IMR-90 (cell line): ENCODE results near the gene CAB39. TPM values are rescaled to one million over a fixed set of nuclear protein-coding genes. Genes with fewer than 3 reads are reported as not detected.

Source experiments
- ATAC-seq: fragments of 200-7000 bp; cut with Tn5 transposase; 2 replicates; pipeline ENCODE4 v1.9.1; 2020; ENCODE audit warnings: low read depth, mild to moderate bottlenecking, moderate library complexity
- BruUV-seq: library from RNA; stranded (reverse); fragments of 400-500 nt; replicated peaks from 2 replicates; lab custom pipeline; 2021; lab: Mats Ljungman, UMichigan
- CTCF ChIA-PET: fragments of 300-600 bp; formaldehyde crosslinking; extraction: SDS; loops from one replicate; lab custom pipeline; 2021; ENCODE audit warnings: antibody characterized with exemption; lab: Yijun Ruan, JAX
- POLR2A ChIA-PET: fragments of 300-600 bp; sonication (Branson Sonifier 250); formaldehyde crosslinking; loops from one replicate; lab custom pipeline; 2022; ENCODE audit warnings: antibody characterized with exemption; ENCODE audit not compliant: unreplicated experiment; lab: Charles Lee
- DNase-seq: peaks from one replicate; pipeline ENCODE4 v3.0.0; 2013
- H2AFZ ChIP-seq: replicated peaks from 2 replicates; pipeline ENCODE3; 2013; ENCODE audit warnings: low read length, mild to moderate bottlenecking; ENCODE audit not compliant: poor library complexity
- H2AK5ac ChIP-seq: 2 replicates; pipeline ENCODE4 v1.6.1; 2013; ENCODE audit warnings: low read depth, low read length, inconsistent platforms
- H2AK9ac ChIP-seq: replicated peaks from 2 replicates; pipeline ENCODE3; 2013; ENCODE audit warnings: mild to moderate bottlenecking, low read depth, low read length, moderate library complexity; ENCODE audit not compliant: poor library complexity
- H2BK120ac ChIP-seq: 2 replicates; pipeline ENCODE4 v1.6.1; 2013; ENCODE audit warnings: low read depth, low read length, inconsistent platforms
- H2BK15ac ChIP-seq: 3 replicates; pipeline ENCODE4 v1.6.1; 2013; ENCODE audit warnings: low read depth, low read length, inconsistent platforms
- H2BK20ac ChIP-seq: 2 replicates; pipeline ENCODE4 v1.6.1; 2013; ENCODE audit warnings: low read depth, mild to moderate bottlenecking, inconsistent platforms, low read length, moderate library complexity
- H2BK5ac ChIP-seq: 2 replicates; pipeline ENCODE4 v1.6.1; 2013; ENCODE audit warnings: mild to moderate bottlenecking, low read depth, low read length, inconsistent platforms; ENCODE audit not compliant: poor library complexity, severe bottlenecking
- H3K14ac ChIP-seq: replicated peaks from 2 replicates; pipeline ENCODE4 v1.6.1; 2013; ENCODE audit warnings: low read depth, low read length, inconsistent platforms
- H3K18ac ChIP-seq: 2 replicates; pipeline ENCODE4 v1.6.1; 2013; ENCODE audit warnings: low read depth, low read length, control low read depth
- H3K23ac ChIP-seq: 2 replicates; pipeline ENCODE4 v1.6.1; 2013; ENCODE audit warnings: low read depth, low read length, inconsistent platforms
- H3K27ac ChIP-seq: 2 replicates; pipeline ENCODE4 v1.5.1; 2013; ENCODE audit warnings: mild to moderate bottlenecking, control low read depth, low read length; ENCODE audit not compliant: insufficient read depth
- H3K27me3 ChIP-seq: 2 replicates; pipeline ENCODE4 v1.6.1; 2013; ENCODE audit warnings: low read length; ENCODE audit not compliant: control insufficient read depth, insufficient read depth
- H3K36me3 ChIP-seq: 2 replicates; pipeline ENCODE4 v1.6.1; 2013; ENCODE audit warnings: low read length, mixed read lengths; ENCODE audit not compliant: control insufficient read depth, insufficient read depth
- H3K4ac ChIP-seq: 2 replicates; pipeline ENCODE4 v1.6.1; 2013; ENCODE audit warnings: low read depth, low read length, inconsistent platforms
- H3K4me1 ChIP-seq: 2 replicates; pipeline ENCODE4 v1.6.1; 2013; ENCODE audit warnings: low read length, mixed read lengths; ENCODE audit not compliant: control insufficient read depth, insufficient read depth
- H3K4me2 ChIP-seq: 2 replicates; pipeline ENCODE4 v1.6.1; 2013; ENCODE audit warnings: low read depth, mild to moderate bottlenecking, control low read depth, low read length, moderate library complexity
- H3K4me3 ChIP-seq: 2 replicates; pipeline ENCODE4 v1.5.1; 2013; ENCODE audit warnings: low read depth, mild to moderate bottlenecking, control low read depth, low read length, moderate library complexity; ENCODE audit not compliant: insufficient read depth
- H3K56ac ChIP-seq: 2 replicates; pipeline ENCODE4 v1.6.1; 2013; ENCODE audit warnings: low read length, inconsistent platforms; ENCODE audit not compliant: insufficient read depth; ENCODE audit errors: extremely low read depth
- H3K79me1 ChIP-seq, 2 experiments: 2 replicates each; pipeline ENCODE4 v1.6.1; 2013; ENCODE audit warnings: low read length in 2 of 2, inconsistent platforms in 1 of 2, low read depth in 1 of 2
- H3K9ac ChIP-seq: 2 replicates; pipeline ENCODE4 v1.6.1; 2013; ENCODE audit warnings: low read depth, low read length, control low read depth
- H3K9me1 ChIP-seq: 2 replicates; pipeline ENCODE4 v1.6.1; 2013; ENCODE audit warnings: low read length, inconsistent platforms; ENCODE audit not compliant: insufficient read depth
- H3K9me3 ChIP-seq: 2 replicates; pipeline ENCODE4 v1.6.1; 2013; ENCODE audit warnings: low read length; ENCODE audit not compliant: control insufficient read depth, insufficient read depth
- H4K20me1 ChIP-seq: 2 replicates; pipeline ENCODE4 v1.6.1; 2013; ENCODE audit warnings: low read length, inconsistent platforms; ENCODE audit not compliant: insufficient read depth
- H4K5ac ChIP-seq: 2 replicates; pipeline ENCODE4 v1.6.1; 2013; ENCODE audit warnings: mild to moderate bottlenecking, low read depth, low read length, control low read depth
- H4K8ac ChIP-seq, 2 experiments: 2 replicates each; pipeline ENCODE4 v1.6.1; 2013; ENCODE audit warnings: low read depth in 2 of 2, low read length in 2 of 2, control low read depth in 1 of 2, inconsistent platforms in 1 of 2
- H4K91ac ChIP-seq: 2 replicates; pipeline ENCODE4 v1.6.1; 2013; ENCODE audit warnings: low read depth, low read length, inconsistent platforms; ENCODE audit not compliant: insufficient read depth
- CEBPB ChIP-seq: IDR thresholded peaks from 2 replicates; pipeline ENCODE4 v1.6.1; 2012; ENCODE audit warnings: low read depth, low read length, improper control_type of control experiment
- CHD1 ChIP-seq: IDR thresholded peaks from 2 replicates; pipeline ENCODE4 v1.6.1; 2012; ENCODE audit warnings: low read depth, low read length, improper control_type of control experiment
- FOS ChIP-seq: fragments of 150-350 bp; IDR thresholded peaks from 2 replicates; pipeline ENCODE4 v1.6.1; 2016; ENCODE audit warnings: low read depth, low read length
- MXI1 ChIP-seq: IDR thresholded peaks from 2 replicates; pipeline ENCODE4 v1.6.1; 2012; ENCODE audit warnings: low read depth, mild to moderate bottlenecking, low read length, moderate library complexity, borderline replicate concordance
- NFE2L2 ChIP-seq: fragments of 150-350 bp; IDR thresholded peaks from 2 replicates; pipeline ENCODE4 v1.6.1; 2016; ENCODE audit warnings: low read depth, mild to moderate bottlenecking, low read length
- POLR2A ChIP-seq: IDR thresholded peaks from 2 replicates; pipeline ENCODE4 v1.6.1; 2012; ENCODE audit warnings: mild to moderate bottlenecking, low read depth, low read length
- RAD21 ChIP-seq: IDR thresholded peaks from 2 replicates; pipeline ENCODE4 v1.6.1; 2012; ENCODE audit warnings: low read length, improper control_type of control experiment
- WGBS, 2 experiments: methylation state at CpG; one replicate each; pipeline versions ENCODE4 v1.1.5 to v1.1.7; 2013; ENCODE audit warnings: missing lambda C conversion rate in 2 of 2; ENCODE audit not compliant: insufficient read length in 1 of 2; ENCODE audit errors: extremely low coverage in 2 of 2; 5-methylcytosine and 5-hydroxymethylcytosine counted together
- dilution Hi-C: fragments of 300-500 bp; cut with HindIII; formaldehyde crosslinking; loops from one replicate; pipeline ENCODE4 v1.14.3; 2018; ENCODE audit warnings: low sequenced_read_pairs; ENCODE audit not compliant: unreplicated experiment
- in situ Hi-C: fragments of 300-500 bp; cut with MboI; formaldehyde crosslinking; loops from 3 replicates; pipeline ENCODE4 v1.14.3; 2019; ENCODE audit warnings: low sequenced_read_pairs, inconsistent platforms, mixed read lengths
- intact Hi-C: fragments of 100-400 bp; cut with micrococcal nuclease; formaldehyde crosslinking; loops from 2 replicates; pipeline ENCODE4 v1.10.0; 2022
- polyA plus RNA-seq, 3 experiments: library from polyadenylated mRNA; depleted of rRNA; stranded (reverse); fragments of >200 nt; gene quantifications; 2 replicates each; pipeline ENCODE4 v1.2.3, GENCODE V29; 2012; ENCODE audit warnings: low replicate concordance in 1 of 3
- total RNA-seq: library from RNA; depleted of rRNA; stranded (reverse); fragments of >200 nt; gene quantifications from 2 replicates; pipeline ENCODE4 v1.2.3, GENCODE V29; 2012

CAB39 gene
- total and polyA plus RNA-seq, 2 of the 4 experiments (the other 2 are of a cell fraction), result 38.2 to 71.7 TPM

DNA sequence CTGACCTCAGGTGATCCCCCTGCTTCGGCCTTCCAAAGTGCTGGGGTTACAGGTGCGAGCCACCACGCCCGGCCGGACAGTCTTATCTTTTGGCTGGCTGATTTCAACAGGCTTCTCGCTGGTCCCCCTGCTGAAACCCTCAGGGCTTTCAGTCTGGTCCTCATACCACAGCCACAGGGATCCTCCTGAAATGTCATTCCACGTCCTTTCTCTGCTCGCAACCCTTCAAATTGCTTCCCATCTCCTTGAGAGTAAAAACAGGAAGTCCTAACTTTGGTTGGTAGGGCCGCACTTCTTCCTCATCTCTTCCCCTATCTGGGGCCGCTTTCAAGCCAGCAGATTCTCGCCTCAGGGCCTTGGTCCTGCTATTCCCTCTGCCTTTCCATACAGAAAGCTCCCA, 1.4 kb upstream of the CAB39 start:
- peaks cover 6% of the 10 kb centered on the region; the same call in 1 of the 2 replicates for H3K9me1 ChIP-seq
- H3K4me1 ChIP-seq, result peaks cover 5% of the 10 kb centered on the region
- H3K23ac ChIP-seq, result no peak overlapping the region
- no TSS peak for BruUV-seq
- in situ Hi-C loops, result no loop called here
- H3K36me3 ChIP-seq, result no peaks in the 10 kb centered on the region
- dilution Hi-C loops, result no loop called here
- H2BK5ac ChIP-seq, result no peak overlapping the region
- H4K8ac ChIP-seq, result no peak overlapping the region
- H3K27me3 ChIP-seq, result no peaks in the 10 kb centered on the region; the same call in 1 of the 2 replicates
- H3K9ac ChIP-seq, result no peak overlapping the region
- H3K56ac ChIP-seq, result no peak overlapping the region
- H4K91ac ChIP-seq, result no peak overlapping the region
- peaks cover 5 to 11% of the 10 kb centered on the region in 2 experiments; a peak in 2 of 4 replicates for H3K79me1 ChIP-seq
- no peak overlapping the region for H3K18ac ChIP-seq
- peaks cover 24% of the 10 kb centered on the region for H4K20me1 ChIP-seq
- H3K27ac ChIP-seq, result no peak overlapping the region
- H2BK20ac ChIP-seq, result no peak overlapping the region
- peak overlapping the region; percentile 23 for H2AK9ac ChIP-seq
- H2BK15ac ChIP-seq, result no peak overlapping the region
- H3K14ac ChIP-seq, result no peak overlapping the region
- no peak overlapping the region for H3K4me2 ChIP-seq
- no peak overlapping the region for H4K5ac ChIP-seq
- ChIA-PET CTCF (no interaction called here), POLR2A (interaction anchor here (0.7 kb wide), 1 partner anchor 62 kb away, joined by 3 read pairs; no protein-coding TSS in a partner anchor)
- DNase-seq, result no peak
- TF ChIP-seq CHD1 (no peak), NFE2L2 (no peak), MXI1 (no peak), POLR2A (no peak), CEBPB (no peak), FOS (no peak), RAD21 (no peak)
- H3K4ac ChIP-seq, result no peak overlapping the region
- H3K4me3 ChIP-seq, result no peak overlapping the region
- H2BK120ac ChIP-seq, result peak overlapping the region; percentile 14; the same call in 1 of the 2 replicates
- ATAC-seq, result no peak
- no peaks in the 10 kb centered on the region for H3K9me3 ChIP-seq
- intact Hi-C loops, result loop anchor here (5.0 kb wide), 2 partner anchors 101 to 294 kb away; partner anchors contain the start of gene SP100
- H2AK5ac ChIP-seq, result peak overlapping the region; percentile 2; the same call in 1 of the 2 replicates
- WGBS, 2 experiments, result 91% methylated on average over 11 of the region's 11 CpGs; no CpG with 5 or more reads in 1 of the 2 experiments
- peak overlapping the region; percentile 26 for H2AFZ ChIP-seq
